ENCODE measurements around the gene MRFAP1L1.
"Not testable (repeated sequence)": the region's sequence is repeated elsewhere in the genome, so short reads cannot be mapped to it uniquely, and the experiment has no call there.

The MRFAP1L1 gene

GRCh38 chr4:6727943-6728250 is 18.2 kb upstream of the MRFAP1L1 start:
- TF ChIP-seq CTCF (IDR thresholded peaks at IDR 0.05; ENCODE audit: insufficient read depth, missing control alignments) = no peak
- FAIRE-seq = no peak
- DNase-seq (ENCODE audit: insufficient read length, low spot score) = no peak

GRCh38 chr4:6727081-6727942 is 17.6 kb upstream of the MRFAP1L1 start:
- DNase-seq (ENCODE audit: insufficient read length, low spot score) = no peak

GRCh38 chr4:6725427-6725961 is 15.8 kb upstream of the MRFAP1L1 start:
- not testable (repeated sequence) for FAIRE-seq; DNase-seq (ENCODE audit: insufficient read length, low spot score)

More at GRCh38 chr4:6727081-6727942, 17.6 kb upstream of the MRFAP1L1 start:
- FAIRE-seq = no peak
- TF ChIP-seq CTCF (IDR thresholded peaks at IDR 0.05; ENCODE audit: insufficient read depth, missing control alignments) = no peak

- no peak for TF ChIP-seq CTCF (IDR thresholded peaks at IDR 0.05; ENCODE audit: insufficient read depth, missing control alignments)
- no peak for DNase-seq (ENCODE audit: insufficient read length, low spot score)
- FAIRE-seq = no peak
Observed at GRCh38 chr4:6724421-6725111, 14.9 kb upstream of the MRFAP1L1 start.

- no peak for FAIRE-seq
- no peak for TF ChIP-seq CTCF (IDR thresholded peaks at IDR 0.05; ENCODE audit: insufficient read depth, missing control alignments)
- DNase-seq (ENCODE audit: insufficient read length, low spot score) = no peak
Observed at GRCh38 chr4:6723851-6724250, 14.2 kb upstream of the MRFAP1L1 start.

GRCh38 chr4:6722891-6723290 is 13.2 kb upstream of the MRFAP1L1 start:
- no peak for FAIRE-seq
- DNase-seq (ENCODE audit: insufficient read length, low spot score) = no peak
- TF ChIP-seq CTCF (IDR thresholded peaks at IDR 0.05; ENCODE audit: insufficient read depth, missing control alignments) = no peak

GRCh38 chr4:6721121-6721520 is 11.5 kb upstream of the MRFAP1L1 start:
- DNase-seq (ENCODE audit: insufficient read length, low spot score) = no peak
- no peak for FAIRE-seq
- no peak for TF ChIP-seq CTCF (IDR thresholded peaks at IDR 0.05; ENCODE audit: insufficient read depth, missing control alignments)
